Stimulated activated CD4-positive, alpha-beta T cell treated with anti-CD3 and anti-CD28 coated beads, TNF-alpha, amount 100 ng/mL, for 4 hours (primary cell): ENCODE measurements around the gene CNTNAP2.

Experiments
- DNase-seq, 3 experiments: peaks; one replicate each; pipeline ENCODE4 v3.0.0-alpha.2; 2020; ENCODE audit warnings: low read depth in 3 of 3

Gene CNTNAP2

DNA sequence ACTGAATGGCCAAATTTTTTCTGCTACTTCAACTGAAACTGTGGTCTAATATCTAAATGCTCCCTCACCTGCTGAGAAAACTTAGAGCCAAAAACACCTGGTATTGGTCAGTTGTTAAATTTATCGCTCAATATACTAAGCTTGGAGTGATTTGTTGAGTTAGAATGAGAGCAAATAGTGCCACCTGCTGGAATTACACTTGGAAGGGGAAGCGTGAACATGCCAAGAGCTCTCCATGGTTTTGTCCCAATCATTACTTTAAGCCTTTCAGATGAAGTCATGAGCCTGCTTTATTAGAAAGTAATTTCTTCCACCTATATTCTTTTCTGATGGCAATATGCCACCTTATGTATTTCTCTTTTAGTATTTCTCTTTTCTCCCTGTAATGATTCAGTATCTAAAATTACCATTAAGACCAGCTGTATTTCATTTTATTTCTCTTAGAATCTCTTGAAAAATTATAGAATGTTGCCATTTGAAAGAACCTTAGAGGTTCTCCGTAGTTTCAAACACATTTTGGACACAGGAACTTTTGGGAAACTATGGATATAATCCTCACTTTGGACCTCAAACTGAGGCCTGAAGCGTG lies 2026.2 kb downstream of the CNTNAP2 start:
- no peak for DNase-seq

DNA sequence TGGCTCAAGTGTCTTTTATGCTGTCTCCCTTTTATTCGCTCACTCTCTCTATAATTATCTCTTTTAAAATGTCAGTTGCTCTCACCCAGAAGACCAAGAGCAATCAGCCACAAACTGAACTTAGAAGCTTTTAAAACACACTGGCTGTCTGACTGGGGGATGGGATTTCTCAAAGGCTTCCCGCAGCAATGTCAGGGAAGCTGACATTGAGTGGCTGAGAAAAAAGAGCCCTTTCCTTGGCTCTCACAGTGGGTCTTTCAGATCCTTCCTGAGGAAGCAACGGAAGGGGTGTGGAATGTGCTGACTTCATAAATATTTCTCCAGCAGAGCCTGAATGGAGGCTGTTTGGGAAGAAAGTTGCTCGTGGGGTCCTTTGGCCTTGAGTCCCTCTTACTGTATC lies 2028.2 kb downstream of the CNTNAP2 start:
- DNase-seq, result no peak

- DNase-seq, result no peak
Observed at GRCh38 chr7:148146346-148146745, 2029.7 kb downstream of the CNTNAP2 start.

DNA sequence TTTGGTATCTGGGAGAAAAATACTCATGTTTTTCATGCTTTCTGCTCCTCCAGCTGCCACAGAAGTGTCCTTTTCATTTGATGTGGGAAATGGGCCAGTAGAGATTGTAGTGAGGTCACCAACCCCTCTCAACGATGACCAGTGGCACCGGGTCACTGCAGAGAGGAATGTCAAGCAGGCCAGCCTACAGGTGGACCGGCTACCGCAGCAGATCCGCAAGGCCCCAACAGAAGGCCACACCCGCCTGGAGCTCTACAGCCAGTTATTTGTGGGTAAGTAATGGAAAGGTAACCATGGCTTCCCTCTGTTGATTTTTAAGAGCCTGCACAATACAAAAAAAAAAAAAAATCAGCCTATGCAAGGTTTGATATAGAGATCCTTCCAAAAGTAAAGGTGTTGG lies 2030.8 kb downstream of the CNTNAP2 start:
- no peak for DNase-seq

DNA sequence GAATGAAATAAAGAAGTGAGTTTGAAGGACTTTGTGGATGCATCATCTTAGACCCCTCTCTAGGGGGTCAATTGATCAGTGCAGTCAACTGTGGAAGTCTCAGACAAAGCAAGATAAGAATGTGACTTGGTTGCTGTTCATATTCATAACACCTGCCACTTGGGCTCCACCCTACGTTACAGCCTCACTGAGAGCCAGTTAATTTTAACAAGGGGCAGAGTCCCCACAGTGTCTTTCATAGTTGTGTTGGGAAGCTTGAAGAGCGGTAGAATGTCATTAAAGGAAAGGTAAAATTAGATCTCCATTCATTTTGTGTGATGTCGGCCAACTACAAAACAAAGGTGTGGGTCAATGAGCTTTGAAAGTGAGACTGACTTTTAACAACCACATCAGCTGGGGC lies 2031.9 kb downstream of the CNTNAP2 start:
- DNase-seq, result no peak

GRCh38 chr7:148149730-148150129 lies 2033.1 kb downstream of the CNTNAP2 start:
- no peak for DNase-seq

GRCh38 chr7:148151778-148152177 lies 2035.2 kb downstream of the CNTNAP2 start:
- DNase-seq, result no peak

GRCh38 chr7:148153616-148154284 lies 2037.1 kb downstream of the CNTNAP2 start:
- DNase-seq, result no peak

DNA sequence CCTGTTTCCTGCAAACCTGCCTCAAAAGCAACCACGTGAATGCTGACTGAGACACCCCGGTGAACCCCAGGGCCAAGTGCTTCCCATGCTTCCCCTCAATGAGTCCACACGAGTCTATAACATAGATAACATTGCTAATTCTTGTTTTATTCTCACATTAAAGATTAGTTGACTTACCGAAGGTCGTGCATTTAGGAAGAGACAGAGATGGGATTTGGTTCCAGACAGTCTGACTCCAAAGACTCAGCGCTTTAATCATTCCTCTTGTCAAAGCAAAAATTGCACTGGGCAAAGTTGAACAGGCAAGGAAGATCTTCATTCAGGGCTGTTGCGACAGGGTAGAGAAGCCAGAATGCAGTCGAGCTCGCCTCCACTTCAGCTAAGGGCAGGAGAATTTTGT lies 2038.4 kb downstream of the CNTNAP2 start:
- DNase-seq, result no peak

- DNase-seq, result no peak
Observed at GRCh38 chr7:148155826-148156225, 2039.2 kb downstream of the CNTNAP2 start.

DNA sequence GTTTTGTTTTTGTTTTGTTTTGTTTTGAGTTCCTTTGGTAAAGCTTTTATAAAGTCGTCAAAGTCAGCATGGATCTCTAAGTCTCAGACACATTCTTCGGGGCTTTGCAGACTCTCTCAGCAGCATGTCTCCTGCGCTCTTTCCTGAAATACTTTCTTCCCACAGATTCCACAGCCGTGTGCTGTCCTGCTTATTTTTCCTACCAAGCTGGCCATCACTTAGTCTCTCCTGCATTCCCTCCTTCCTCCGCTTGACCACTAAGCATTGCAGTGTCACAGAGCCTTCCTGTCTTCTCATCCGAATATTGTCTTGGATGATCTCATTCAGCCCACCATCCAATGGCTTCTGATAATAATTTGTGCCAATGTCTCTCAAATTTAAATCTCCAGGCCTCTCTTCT lies 2039.6 kb downstream of the CNTNAP2 start:
- no peak for DNase-seq

GRCh38 chr7:148159331-148159730 lies 2042.7 kb downstream of the CNTNAP2 start:
- no peak for DNase-seq

DNA sequence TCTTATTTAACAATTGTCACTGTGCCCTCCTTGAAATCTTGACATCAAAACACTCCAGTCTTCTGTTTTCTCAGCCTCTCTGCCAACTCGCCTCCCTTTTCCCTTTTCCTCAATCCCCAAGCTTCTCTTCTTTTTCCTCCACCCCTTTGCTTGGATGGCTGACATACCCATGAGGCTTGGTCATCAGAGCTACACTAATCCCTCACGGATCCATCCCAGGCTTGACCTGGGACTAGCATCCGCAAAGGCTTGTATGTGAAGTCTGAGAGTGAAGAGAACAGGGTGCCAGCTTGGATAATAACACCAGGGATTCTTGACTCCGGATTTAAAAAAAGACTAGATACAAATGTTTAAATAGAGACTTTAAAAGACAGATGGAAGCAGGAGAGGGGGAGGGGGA lies 2045.2 kb downstream of the CNTNAP2 start:
- DNase-seq, result no peak

GRCh38 chr7:148162808-148163207 lies 2046.2 kb downstream of the CNTNAP2 start:
- no peak for DNase-seq

- no peak for DNase-seq
Observed at GRCh38 chr7:148163246-148163645, 2046.6 kb downstream of the CNTNAP2 start.

- no peak for DNase-seq
Observed at GRCh38 chr7:148172920-148173319, 2056.3 kb downstream of the CNTNAP2 start.

DNA sequence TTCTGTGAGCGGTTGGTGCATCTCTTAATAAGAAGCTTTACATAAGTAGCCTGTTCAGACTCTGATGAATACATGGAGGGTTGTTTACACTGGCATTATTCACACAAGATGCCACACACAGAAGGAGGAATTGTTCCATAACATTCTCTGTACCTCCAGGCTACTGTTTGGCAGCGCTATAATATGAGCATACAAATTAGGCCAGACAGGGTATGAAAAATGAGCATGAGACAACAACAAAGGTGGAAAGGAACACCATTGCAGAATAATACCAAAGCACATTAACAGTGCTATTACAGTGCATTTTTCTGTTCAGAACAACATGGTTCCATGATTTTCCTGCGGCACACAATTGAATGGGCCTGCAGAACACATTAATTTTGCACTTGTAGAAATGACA lies 2056.8 kb downstream of the CNTNAP2 start:
- no peak for DNase-seq

GRCh38 chr7:148174376-148174775 lies 2057.8 kb downstream of the CNTNAP2 start:
- no peak for DNase-seq

DNA sequence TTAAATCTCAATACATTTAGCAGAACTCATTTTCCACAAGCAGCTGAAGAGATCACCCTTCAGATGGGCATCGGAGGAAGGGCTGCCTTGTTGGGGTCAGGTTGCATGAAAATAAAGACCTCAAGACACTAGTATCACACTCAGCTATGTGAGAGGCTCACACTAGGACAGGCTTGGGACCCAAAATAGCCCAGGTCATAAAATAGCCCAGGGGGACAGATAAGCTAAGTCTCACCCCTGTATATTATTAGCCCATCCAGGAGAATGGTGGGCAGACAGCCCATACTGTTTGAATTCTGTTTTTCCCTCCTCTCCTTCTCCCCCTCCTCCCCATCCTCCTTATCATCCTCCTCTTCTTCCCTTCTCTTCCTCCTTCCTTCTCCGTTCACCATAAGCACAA lies 2058.9 kb downstream of the CNTNAP2 start:
- no peak for DNase-seq

DNA sequence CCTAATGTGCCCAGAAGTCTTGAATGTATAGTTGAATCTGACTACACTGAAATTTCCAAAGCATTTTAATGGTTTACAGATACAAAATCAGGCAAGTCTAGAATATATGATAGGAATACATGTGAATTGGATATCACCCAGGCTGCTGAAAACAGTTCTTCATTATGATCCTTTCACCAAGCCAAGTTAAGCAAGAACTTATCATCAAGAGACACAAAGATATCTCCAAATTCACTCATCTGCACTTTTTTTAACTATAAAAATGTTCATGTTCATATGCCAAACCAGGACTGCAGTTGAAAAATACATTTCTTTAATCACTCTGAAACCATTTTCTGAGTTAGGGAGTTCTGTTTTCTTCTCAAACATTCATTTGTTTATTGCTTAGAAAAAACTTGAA lies 2061.4 kb downstream of the CNTNAP2 start:
- no peak for DNase-seq

GRCh38 chr7:148180075-148180474 lies 2063.5 kb downstream of the CNTNAP2 start:
- no peak for DNase-seq

DNA sequence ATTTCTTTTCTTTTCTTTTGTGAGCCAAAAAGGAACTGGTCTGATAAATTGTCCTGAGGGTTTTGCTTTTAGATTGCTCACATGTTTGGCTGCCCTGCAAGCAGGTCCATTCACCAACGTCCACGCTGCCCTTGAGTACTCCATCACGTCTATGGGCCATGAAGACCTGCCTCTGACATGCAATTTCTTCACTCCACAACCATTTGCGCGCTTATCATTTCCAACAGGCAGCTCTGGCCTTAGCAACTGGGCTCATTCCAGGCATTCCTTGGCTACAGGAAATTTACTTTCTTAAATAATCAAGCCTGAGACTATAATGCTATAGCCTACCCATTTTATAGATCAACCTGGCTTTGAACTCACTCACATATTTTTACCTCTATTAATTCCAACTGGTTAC lies 2065.7 kb downstream of the CNTNAP2 start:
- no peak for DNase-seq

DNA sequence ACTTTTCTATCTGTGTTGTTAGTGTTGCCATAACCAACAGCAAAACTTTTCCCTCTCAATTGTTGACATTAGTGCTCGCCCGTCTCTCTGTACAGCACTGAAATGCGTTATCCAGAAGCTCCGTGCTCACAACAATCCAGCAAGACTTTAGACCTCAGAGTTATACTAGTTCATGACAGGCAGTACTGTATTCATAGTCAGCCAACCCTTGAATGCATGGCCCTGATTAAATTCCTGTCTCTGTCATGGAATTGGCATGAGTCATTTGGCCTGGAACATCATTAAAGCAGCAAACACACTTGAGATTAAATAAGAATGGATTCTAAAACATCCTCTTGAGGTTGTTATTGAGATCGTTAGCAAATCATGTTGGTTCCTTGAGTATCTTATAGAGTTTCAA lies 2068.4 kb downstream of the CNTNAP2 start:
- no peak for DNase-seq

DNA sequence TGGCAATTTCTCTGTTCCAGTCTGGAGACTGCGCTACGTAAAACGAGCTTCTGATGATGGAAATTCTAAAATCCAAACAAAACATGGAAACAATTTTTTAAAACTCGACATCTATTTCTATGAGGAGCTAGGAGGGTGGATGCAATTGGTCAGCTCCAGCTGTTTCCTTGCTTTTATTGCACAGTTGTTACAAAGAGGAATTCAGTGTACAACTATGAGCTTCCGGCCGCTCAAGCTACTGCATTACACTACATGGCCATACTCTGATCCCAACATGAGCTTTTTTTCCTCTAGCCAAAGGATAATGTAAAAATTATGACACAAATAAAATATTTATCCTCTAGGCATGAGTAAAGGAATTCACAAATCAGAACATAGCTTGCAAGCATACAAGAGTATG lies 2070.9 kb downstream of the CNTNAP2 start:
- DNase-seq, result no peak
